HUES48 (cell line): ENCODE results near the gene CD1B.
"Not testable (repeated sequence)": the region's sequence is repeated elsewhere in the genome, so short reads cannot be mapped to it uniquely, and the experiment has no call there.

Experiments used
- H3K27ac ChIP-seq: one replicate; pipeline ENCODE4 v1.7.0; 2013; ENCODE audit warnings: low read depth, low read length, inconsistent platforms
- H3K27me3 ChIP-seq: 2 replicates; pipeline ENCODE4 v1.6.1; 2013; ENCODE audit warnings: mild to moderate bottlenecking, low read length; ENCODE audit not compliant: control insufficient read depth, insufficient read depth
- H3K36me3 ChIP-seq: 2 replicates; pipeline ENCODE4 v1.6.1; 2013; ENCODE audit warnings: low read length; ENCODE audit not compliant: control insufficient read depth, insufficient read depth
- H3K4me1 ChIP-seq: 2 replicates; pipeline ENCODE4 v1.6.1; 2013; ENCODE audit warnings: mild to moderate bottlenecking, low read length; ENCODE audit not compliant: control insufficient read depth, insufficient read depth
- H3K4me3 ChIP-seq: 2 replicates; pipeline ENCODE4 v1.5.1; 2013; ENCODE audit warnings: mild to moderate bottlenecking, low read depth, low read length
- H3K9ac ChIP-seq: 2 replicates; pipeline ENCODE4 v1.6.1; 2013; ENCODE audit warnings: mild to moderate bottlenecking, low read depth, low read length, moderate library complexity
- H3K9me3 ChIP-seq: 2 replicates; pipeline ENCODE4 v1.6.1; 2013; ENCODE audit warnings: low read length; ENCODE audit not compliant: control insufficient read depth, insufficient read depth

The CD1B gene

DNA sequence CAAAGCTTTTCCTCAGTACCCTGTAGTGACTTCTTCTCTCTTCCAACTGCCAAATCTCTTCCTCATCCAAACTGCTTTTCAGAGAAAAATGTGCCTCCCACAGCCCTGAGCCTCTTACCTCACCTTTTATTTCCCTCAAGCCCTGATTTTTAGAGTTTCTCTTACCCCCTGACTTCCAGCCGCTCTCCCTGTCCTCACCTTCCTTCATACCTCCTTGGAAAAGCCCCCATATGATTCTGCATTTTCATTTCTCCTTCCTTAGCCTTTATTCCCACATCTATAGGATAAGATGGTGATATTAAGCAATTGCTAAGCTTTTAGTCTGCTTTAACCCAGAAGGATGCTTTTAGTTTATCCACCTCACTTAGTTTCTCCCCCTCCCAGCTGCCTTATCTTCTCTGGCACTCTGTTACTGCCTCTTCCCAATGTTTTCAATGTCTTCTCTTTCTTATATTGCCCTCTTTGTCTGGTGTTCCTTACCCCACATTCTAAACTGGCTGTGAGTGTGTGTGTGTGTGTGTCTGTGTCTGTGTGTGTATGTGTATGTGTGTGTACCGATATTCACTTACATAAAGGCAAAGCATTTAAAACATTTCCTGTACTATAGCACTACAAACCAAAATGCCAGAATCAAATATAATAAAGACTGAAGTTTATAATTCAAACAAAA lies at the start of gene CD1B:
Gene CD1B, minus strand, starts transcription at position 51 of the 670 bp plus-strand sequence. CDS start 108 bp downstream, outside the sequence.
- no peak within 1 kb of the TSS for H3K4me3 ChIP-seq
- H3K4me1 ChIP-seq, result no peaks in the 10 kb centered on the region
- no peaks in the 10 kb centered on the region for H3K27me3 ChIP-seq
- no peaks in the 10 kb centered on the region for H3K36me3 ChIP-seq
- no peak within 1 kb of the TSS for H3K27ac ChIP-seq
- no peak within 1 kb of the TSS for H3K9ac ChIP-seq
- H3K9me3 ChIP-seq, result no peaks in the 10 kb centered on the region

DNA sequence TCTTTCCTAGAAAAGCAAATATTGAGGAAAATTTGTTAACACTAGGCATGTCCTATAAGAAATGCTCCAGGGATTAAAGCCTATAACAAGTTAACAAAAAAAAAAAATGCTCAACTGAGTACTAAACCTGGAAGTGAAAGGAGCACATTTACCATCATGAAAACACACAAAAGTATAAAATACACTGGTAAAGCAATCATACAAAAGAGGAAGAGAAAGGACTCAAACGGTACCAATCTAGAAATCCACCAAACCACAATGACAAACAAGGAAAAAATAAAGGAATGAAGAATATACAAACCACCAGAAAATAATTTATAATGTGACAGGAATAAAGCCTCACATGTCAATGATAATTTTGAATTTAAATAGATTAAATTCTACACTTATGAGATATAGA lies 43.5 kb upstream of the CD1B start:
- no peaks in the 10 kb centered on the region for H3K4me1 ChIP-seq
- H3K9me3 ChIP-seq, result no peaks in the 10 kb centered on the region
- no peak overlapping the region for H3K9ac ChIP-seq
- no peaks in the 10 kb centered on the region for H3K36me3 ChIP-seq
- H3K27me3 ChIP-seq, result no peaks in the 10 kb centered on the region
- no peak overlapping the region for H3K27ac ChIP-seq
- H3K4me3 ChIP-seq, result no peak overlapping the region

DNA sequence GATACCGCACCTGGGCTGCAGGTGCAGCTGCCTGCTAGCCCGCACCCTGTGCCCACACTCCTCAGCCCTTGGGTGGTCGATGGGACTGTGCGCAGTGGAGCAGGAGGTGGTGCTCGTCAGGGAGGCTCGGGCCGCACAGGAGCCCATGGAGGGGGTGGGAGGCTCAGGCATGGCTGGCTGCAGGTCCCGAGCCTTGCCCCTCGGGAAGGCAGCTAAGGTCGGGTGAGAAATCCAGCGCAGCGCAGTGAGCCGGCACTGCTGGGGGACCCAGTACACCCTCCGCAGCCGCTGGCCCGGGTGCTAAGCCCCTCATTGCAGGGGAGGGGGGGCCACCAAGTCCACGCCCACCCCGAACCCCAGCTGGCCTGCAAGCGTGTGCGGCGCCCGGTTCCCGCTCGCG lies 42.8 kb upstream of the CD1B start:
- H3K27me3 ChIP-seq, H3K4me3 ChIP-seq, H3K9ac ChIP-seq, H3K4me1 ChIP-seq, H3K36me3 ChIP-seq, H3K27ac ChIP-seq, H3K9me3 ChIP-seq: not testable (repeated sequence)

DNA sequence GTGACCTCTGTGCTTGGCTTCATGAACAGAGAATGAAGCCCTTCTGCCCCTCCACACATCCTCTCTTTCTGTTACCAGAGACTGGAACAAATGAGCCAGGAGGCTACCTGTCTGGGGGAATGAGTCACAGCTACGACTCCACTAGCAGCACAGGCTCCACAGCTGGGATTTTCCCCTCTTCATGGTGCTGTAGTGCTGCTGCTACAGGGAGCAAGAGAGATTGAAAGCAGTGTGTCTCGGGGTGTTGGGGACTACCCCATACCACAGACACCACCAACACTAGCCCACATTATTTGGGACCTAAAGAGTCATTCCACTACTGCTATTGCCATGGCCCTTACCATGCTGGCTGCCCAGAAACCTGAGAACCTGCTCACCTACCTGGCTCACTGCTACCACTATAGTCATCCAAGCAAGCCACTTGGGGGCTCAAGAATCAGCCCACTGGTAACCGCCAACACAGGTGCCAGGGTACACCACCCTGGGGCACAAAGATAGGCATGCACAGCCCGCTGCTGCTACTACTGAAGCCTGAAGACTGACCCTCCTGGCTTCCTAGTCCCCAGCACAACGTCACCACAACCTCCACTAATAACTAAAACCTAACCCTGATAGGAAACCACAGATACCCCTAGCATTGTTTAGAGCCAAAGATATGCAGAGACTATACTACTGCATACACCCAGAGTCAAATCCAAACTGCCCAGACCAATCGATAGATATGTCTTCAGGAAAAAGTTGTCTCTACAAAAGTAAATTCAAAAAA lies 40.0 kb upstream of the CD1B start:
- Histone ChIP-seq H3K27me3 (no peaks in the 10 kb centered on the region), H3K4me1 (no peaks in the 10 kb centered on the region), H3K9me3 (no peaks in the 10 kb centered on the region), H3K9ac (no peak overlapping the region), H3K36me3 (no peaks in the 10 kb centered on the region), H3K4me3 (no peak overlapping the region), H3K27ac (no peak overlapping the region)

DNA sequence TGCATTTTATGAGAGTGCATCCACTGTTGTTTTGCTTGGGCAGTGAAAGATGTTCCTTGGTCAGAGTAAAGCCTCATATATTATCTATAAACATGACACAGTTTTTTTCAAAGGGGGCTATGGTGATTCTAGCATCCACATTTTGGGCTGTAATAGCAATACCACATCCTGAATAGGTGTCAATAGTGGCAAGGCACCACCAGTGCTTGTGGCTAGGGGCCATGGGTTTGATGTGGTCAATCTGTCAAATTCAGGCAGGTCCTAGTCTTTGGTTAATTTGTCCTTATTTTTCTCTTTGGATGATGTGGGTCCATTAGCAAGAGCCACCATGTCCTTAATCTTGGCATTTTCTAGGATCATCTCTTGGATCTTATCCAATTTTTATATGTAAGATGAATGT lies 35.5 kb upstream of the CD1B start:
- Histone ChIP-seq H3K36me3 (no peaks in the 10 kb centered on the region), H3K9ac (no peak overlapping the region), H3K27ac (no peak overlapping the region), H3K4me3 (no peak overlapping the region), H3K4me1 (no peaks in the 10 kb centered on the region), H3K9me3 (no peaks in the 10 kb centered on the region), H3K27me3 (no peaks in the 10 kb centered on the region)

DNA sequence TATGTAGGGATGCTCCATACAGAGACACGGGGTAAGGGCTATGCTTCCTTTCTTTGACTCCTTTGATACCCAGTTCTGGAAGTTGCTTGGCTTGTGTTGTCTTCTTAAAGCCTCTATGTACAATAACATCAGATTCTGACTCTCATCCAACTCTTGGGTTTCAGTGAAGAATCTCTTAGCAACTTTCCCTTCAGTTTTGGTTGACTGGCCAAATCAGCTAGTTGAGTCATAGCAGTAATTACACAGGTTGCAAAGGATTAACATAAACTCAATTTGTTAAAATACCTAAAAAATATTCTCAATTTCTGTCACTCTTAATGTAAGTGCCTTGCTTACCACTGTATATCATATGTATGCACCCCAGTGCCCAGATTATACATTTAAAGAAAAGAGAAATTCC lies 31.6 kb upstream of the CD1B start:
- no peak overlapping the region for H3K4me3 ChIP-seq
- no peaks in the 10 kb centered on the region for H3K4me1 ChIP-seq
- H3K36me3 ChIP-seq, result no peaks in the 10 kb centered on the region
- H3K9me3 ChIP-seq, result no peaks in the 10 kb centered on the region
- no peaks in the 10 kb centered on the region for H3K27me3 ChIP-seq
- no peak overlapping the region for H3K27ac ChIP-seq
- no peak overlapping the region for H3K9ac ChIP-seq

DNA sequence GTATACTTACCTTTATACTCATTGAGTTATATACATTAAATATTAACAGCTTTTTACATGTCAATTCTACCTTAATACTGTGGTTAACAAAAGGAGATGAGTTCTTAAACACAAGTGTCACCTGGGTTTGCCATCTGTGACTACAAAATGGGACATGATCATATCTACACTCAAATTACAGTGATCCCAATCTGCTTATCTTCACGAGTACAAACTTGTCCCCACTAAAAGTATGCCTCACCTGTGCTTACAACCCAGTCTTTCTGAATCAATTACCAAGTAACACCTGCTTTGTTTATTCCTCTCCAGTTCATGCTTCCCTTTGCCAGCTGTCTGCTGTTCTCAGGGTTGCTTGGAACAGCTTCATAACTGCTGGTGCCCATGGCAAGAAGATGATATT lies 31.2 kb upstream of the CD1B start:
- no peak overlapping the region for H3K4me3 ChIP-seq
- no peaks in the 10 kb centered on the region for H3K27me3 ChIP-seq
- H3K4me1 ChIP-seq, result no peaks in the 10 kb centered on the region
- H3K27ac ChIP-seq, result no peak overlapping the region
- H3K9me3 ChIP-seq, result no peaks in the 10 kb centered on the region
- H3K9ac ChIP-seq, result no peak overlapping the region
- H3K36me3 ChIP-seq, result no peaks in the 10 kb centered on the region

DNA sequence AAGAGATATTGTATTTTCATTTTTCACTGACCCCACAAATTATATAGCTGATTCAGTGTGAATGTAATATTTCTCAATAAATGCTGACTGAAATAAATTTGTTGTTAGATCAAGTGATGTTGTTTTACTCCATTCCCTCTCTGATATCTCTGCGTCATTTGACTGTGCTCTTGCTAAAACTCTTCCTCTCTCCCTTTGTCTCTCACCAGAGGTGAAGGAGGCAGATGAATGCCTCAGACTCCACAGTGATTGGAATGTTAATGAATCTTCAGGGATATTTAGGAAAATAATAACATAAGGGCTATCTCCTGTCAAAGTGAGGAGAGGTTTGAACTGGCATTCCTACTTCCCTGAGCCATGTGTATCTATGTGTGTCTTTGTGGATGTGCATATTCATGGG lies 26.1 kb upstream of the CD1B start:
- H3K27me3 ChIP-seq, result no peaks in the 10 kb centered on the region
- no peak overlapping the region for H3K9ac ChIP-seq
- no peaks in the 10 kb centered on the region for H3K36me3 ChIP-seq
- H3K4me1 ChIP-seq, result 0 out of 2 replicates have a peak, but pooled peaks cover 4% of the 10 kb centered on the region
- H3K27ac ChIP-seq, result no peak overlapping the region
- no peaks in the 10 kb centered on the region for H3K9me3 ChIP-seq
- H3K4me3 ChIP-seq, result no peak overlapping the region

DNA sequence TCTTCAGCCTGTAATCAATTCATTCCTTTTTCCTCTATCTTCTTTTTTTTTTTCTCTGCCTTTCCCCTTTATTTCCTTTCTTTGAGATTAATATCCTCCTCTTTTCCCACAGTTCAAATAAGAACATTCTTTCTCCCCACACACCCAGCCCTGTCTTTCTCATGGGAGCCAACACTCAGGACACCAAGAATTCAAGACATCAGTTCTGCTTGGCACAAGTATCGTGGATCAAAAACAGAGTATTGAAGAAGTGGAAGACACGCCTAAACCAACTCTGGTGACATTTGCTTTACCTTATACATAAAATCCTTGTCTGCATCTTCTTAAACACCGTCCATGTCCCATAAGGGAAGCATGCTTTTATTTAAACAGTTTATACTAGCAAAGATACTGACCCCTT lies 25.3 kb upstream of the CD1B start:
- Histone ChIP-seq H3K4me3 (no peak overlapping the region), H3K4me1 (0 out of 2 replicates have a peak, but pooled peaks cover 4% of the 10 kb centered on the region)

DNA sequence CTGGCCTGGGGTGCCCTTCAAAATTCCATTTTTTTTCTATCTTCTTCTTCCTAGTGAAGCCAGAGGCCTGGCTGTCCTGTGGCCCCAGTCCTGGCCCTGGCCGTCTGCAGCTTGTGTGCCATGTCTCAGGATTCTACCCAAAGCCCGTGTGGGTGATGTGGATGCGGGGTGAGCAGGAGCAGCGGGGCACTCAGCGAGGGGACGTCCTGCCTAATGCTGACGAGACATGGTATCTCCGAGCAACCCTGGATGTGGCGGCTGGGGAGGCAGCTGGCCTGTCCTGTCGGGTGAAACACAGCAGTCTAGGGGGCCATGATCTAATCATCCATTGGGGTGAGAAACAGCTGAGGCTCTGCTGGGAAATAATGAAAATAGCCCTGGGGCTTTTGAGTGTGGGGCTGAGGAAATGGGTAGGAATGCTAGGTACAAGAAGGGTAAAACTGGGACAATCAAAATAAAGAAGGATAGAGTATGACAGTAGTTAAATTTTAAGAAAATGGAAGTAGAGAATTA lies 24.5 kb upstream of the CD1B start:
- no peaks in the 10 kb centered on the region for H3K27me3 ChIP-seq
- no peak overlapping the region for H3K4me3 ChIP-seq
- no peaks in the 10 kb centered on the region for H3K36me3 ChIP-seq
- no peaks in the 10 kb centered on the region for H3K9me3 ChIP-seq
- no peak overlapping the region for H3K9ac ChIP-seq
- 0 out of 2 replicates have a peak, but pooled peaks cover 4% of the 10 kb centered on the region for H3K4me1 ChIP-seq
- H3K27ac ChIP-seq, result no peak overlapping the region

More for the DNA sequence above, 25.3 kb upstream of the CD1B start:
- Histone ChIP-seq H3K27me3 (no peaks in the 10 kb centered on the region), H3K9ac (no peak overlapping the region), H3K36me3 (no peaks in the 10 kb centered on the region), H3K9me3 (no peaks in the 10 kb centered on the region), H3K27ac (no peak overlapping the region)

DNA sequence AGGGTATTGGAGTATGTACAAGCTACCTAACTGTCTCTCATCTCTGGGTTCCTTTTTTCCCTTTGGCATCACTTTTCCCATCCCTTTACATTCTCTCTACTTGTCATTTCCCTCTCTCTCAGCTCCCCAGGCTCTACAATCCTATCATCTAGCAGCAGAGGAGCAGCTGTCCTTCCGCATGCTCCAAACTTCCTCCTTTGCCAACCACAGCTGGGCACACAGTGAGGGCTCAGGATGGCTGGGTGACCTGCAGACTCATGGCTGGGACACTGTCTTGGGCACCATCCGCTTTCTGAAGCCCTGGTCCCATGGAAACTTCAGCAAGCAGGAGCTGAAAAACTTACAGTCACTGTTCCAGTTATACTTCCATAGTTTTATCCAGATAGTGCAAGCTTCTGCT lies 22.9 kb upstream of the CD1B start:
- Histone ChIP-seq H3K4me3 (no peak overlapping the region), H3K4me1 (0 out of 2 replicates have a peak, but pooled peaks cover 4% of the 10 kb centered on the region), H3K27me3 (no peaks in the 10 kb centered on the region), H3K9ac (no peak overlapping the region), H3K9me3 (no peaks in the 10 kb centered on the region), H3K36me3 (no peaks in the 10 kb centered on the region), H3K27ac (no peak overlapping the region)
